Mucosa of rectum (tissue), 2 donors: Measurements from ENCODE around the gene TRAK2.
A peak's percentile ranks its signal among the peaks of the same experiment; 100 is the strongest.

Experiments
- H3K27ac ChIP-seq, 2 donors: one replicate each; pipeline ENCODE4 v1.7.0; 2013; ENCODE audit warnings: inconsistent platforms in 2 of 2, low read depth in 2 of 2, low read length in 2 of 2
- H3K27me3 ChIP-seq, 2 donors: one replicate each; pipeline ENCODE4 v1.7.0; 2013; ENCODE audit warnings: low read length in 2 of 2; ENCODE audit not compliant: control insufficient read depth in 2 of 2, insufficient read depth in 2 of 2
- H3K36me3 ChIP-seq, 2 donors: one replicate each; pipeline ENCODE4 v1.7.0; 2013; ENCODE audit warnings: low read length in 2 of 2; ENCODE audit not compliant: control insufficient read depth in 2 of 2, insufficient read depth in 2 of 2
- H3K4me1 ChIP-seq, 2 donors: one replicate each; pipeline ENCODE4 v1.7.0; 2013; ENCODE audit warnings: low read length in 2 of 2, mild to moderate bottlenecking in 1 of 2; ENCODE audit not compliant: control insufficient read depth in 2 of 2, insufficient read depth in 2 of 2
- H3K4me3 ChIP-seq, 2 donors: one replicate each; pipeline ENCODE4 v1.7.0; 2013; ENCODE audit warnings: low read length in 2 of 2
- H3K9ac ChIP-seq, 2 donors: one replicate each; pipeline ENCODE4 v1.7.0; 2013; ENCODE audit warnings: low read length in 2 of 2, low read depth in 1 of 2, mild to moderate bottlenecking in 1 of 2
- H3K9me3 ChIP-seq, 2 donors: one replicate each; pipeline ENCODE4 v1.7.0; 2013; ENCODE audit warnings: low read length in 2 of 2; ENCODE audit not compliant: control insufficient read depth in 2 of 2
- donor health status: healthy.
- donor health status: Normal muscosa, but diverticular disease.

The TRAK2 gene

GRCh38 chr2:201470821-201471731 lies 19.8 kb upstream of the TRAK2 start:
- H3K9me3 ChIP-seq = no peaks in the 10 kb centered on the region
- no peak overlapping the region for H3K27ac ChIP-seq
- H3K36me3 ChIP-seq = peaks cover 43 to 54% of the 10 kb centered on the region in 2 donors
- H3K4me3 ChIP-seq = no peak overlapping the region
- peaks cover 6 to 10% of the 10 kb centered on the region in 2 donors for H3K4me1 ChIP-seq
- H3K27me3 ChIP-seq = no peaks in the 10 kb centered on the region
- H3K9ac ChIP-seq = no peak overlapping the region

GRCh38 chr2:201467666-201468065 lies 16.4 kb upstream of the TRAK2 start:
- Histone ChIP-seq H3K4me1 (peaks cover 26 to 31% of the 10 kb centered on the region in 2 donors), H3K4me3 (no peak overlapping the region), H3K27me3 (no peaks in the 10 kb centered on the region), H3K36me3 (peaks cover 43 to 46% of the 10 kb centered on the region in 2 donors), H3K9me3 (no peaks in the 10 kb centered on the region), H3K27ac (no peak overlapping the region), H3K9ac (no peak overlapping the region)

GRCh38 chr2:201466050-201466675 lies 14.9 kb upstream of the TRAK2 start:
- no peak overlapping the region for H3K4me3 ChIP-seq
- peaks cover 39% of the 10 kb centered on the region in 2 donors for H3K36me3 ChIP-seq
- no peaks in the 10 kb centered on the region for H3K27me3 ChIP-seq
- H3K9ac ChIP-seq = peak overlapping the region; percentile 42 to 52
- H3K27ac ChIP-seq = peak overlapping the region; percentile 81 to 93
- no peaks in the 10 kb centered on the region for H3K9me3 ChIP-seq
- H3K4me1 ChIP-seq = peaks cover 26 to 31% of the 10 kb centered on the region in 2 donors

GRCh38 chr2:201465524-201465971 lies 14.3 kb upstream of the TRAK2 start:
- Histone ChIP-seq H3K9me3 (no peaks in the 10 kb centered on the region), H3K9ac (peak overlapping the region; percentile 42 to 52), H3K4me3 (peak overlapping the region in 1 of 2 donors; percentile 13), H3K36me3 (peaks cover 35 to 37% of the 10 kb centered on the region in 2 donors), H3K4me1 (peaks cover 26 to 31% of the 10 kb centered on the region in 2 donors), H3K27ac (peak overlapping the region; percentile 81 to 93), H3K27me3 (no peaks in the 10 kb centered on the region)

- Histone ChIP-seq H3K4me1 (peaks cover 26 to 31% of the 10 kb centered on the region in 2 donors), H3K36me3 (peaks cover 35 to 37% of the 10 kb centered on the region in 2 donors), H3K4me3 (no peak overlapping the region), H3K27ac (peak overlapping the region; percentile 81 to 93), H3K9ac (no peak overlapping the region), H3K9me3 (no peaks in the 10 kb centered on the region), H3K27me3 (no peaks in the 10 kb centered on the region)
Observed at GRCh38 chr2:201464547-201464946, 13.3 kb upstream of the TRAK2 start.

- H3K4me1 ChIP-seq = peaks cover 14 to 29% of the 10 kb centered on the region in 2 donors
- H3K27me3 ChIP-seq = no peaks in the 10 kb centered on the region
- peaks cover 36 to 41% of the 10 kb centered on the region in 2 donors for H3K36me3 ChIP-seq
- no peak overlapping the region for H3K4me3 ChIP-seq
- no peak overlapping the region for H3K27ac ChIP-seq
- no peak overlapping the region for H3K9ac ChIP-seq
- no peaks in the 10 kb centered on the region for H3K9me3 ChIP-seq
Observed at GRCh38 chr2:201460532-201460931, 9.3 kb upstream of the TRAK2 start.

GRCh38 chr2:201458381-201458780 lies 7.1 kb upstream of the TRAK2 start:
- Histone ChIP-seq H3K9me3 (no peaks in the 10 kb centered on the region), H3K27me3 (no peaks in the 10 kb centered on the region), H3K9ac (peak overlapping the region in 1 of 2 donors; percentile 43), H3K27ac (peak overlapping the region; percentile 51 to 57), H3K4me3 (peak overlapping the region in 1 of 2 donors; percentile 46), H3K4me1 (peaks cover 0 to 17% of the 10 kb centered on the region in 2 donors), H3K36me3 (peaks cover 24 to 34% of the 10 kb centered on the region in 2 donors)

GRCh38 chr2:201452922-201453643 lies 1.8 kb upstream of the TRAK2 start:
- H3K36me3 ChIP-seq = peaks cover 0 to 6% of the 10 kb centered on the region in 2 donors
- H3K27me3 ChIP-seq = no peaks in the 10 kb centered on the region
- peak overlapping the region; percentile 83 to 94 for H3K9ac ChIP-seq
- H3K9me3 ChIP-seq = no peaks in the 10 kb centered on the region
- H3K27ac ChIP-seq = peak overlapping the region in 1 of 2 donors; percentile 93
- peaks cover 9 to 34% of the 10 kb centered on the region in 2 donors for H3K4me1 ChIP-seq
- peak overlapping the region; percentile 98 for H3K4me3 ChIP-seq

GRCh38 chr2:201452058-201452921 lies 1.0 kb upstream of the TRAK2 start:
- H3K27ac ChIP-seq = peak overlapping the region; percentile 93
- H3K4me1 ChIP-seq = peaks cover 17 to 40% of the 10 kb centered on the region in 2 donors
- peak overlapping the region; percentile 83 to 94 for H3K9ac ChIP-seq
- peak overlapping the region; percentile 98 for H3K4me3 ChIP-seq
- H3K9me3 ChIP-seq = no peaks in the 10 kb centered on the region
- H3K36me3 ChIP-seq = peaks cover 0 to 6% of the 10 kb centered on the region in 2 donors
- H3K27me3 ChIP-seq = no peaks in the 10 kb centered on the region
